Measurements from ENCODE around the gene DUSP3. TPM values are rescaled to one million over a fixed set of nuclear protein-coding genes. Genes with fewer than 3 reads are reported as not detected.
A peak's percentile ranks its signal among the peaks of the same experiment; 100 is the strongest.

The DUSP3 gene
- polyA plus RNA-seq, 1 donor, result 74.0 TPM

- no peak for DNase-seq (ENCODE audit: low read depth)
Measured at GRCh38 chr17:43733956-43734355, 44.8 kb downstream of the DUSP3 start.

DNA sequence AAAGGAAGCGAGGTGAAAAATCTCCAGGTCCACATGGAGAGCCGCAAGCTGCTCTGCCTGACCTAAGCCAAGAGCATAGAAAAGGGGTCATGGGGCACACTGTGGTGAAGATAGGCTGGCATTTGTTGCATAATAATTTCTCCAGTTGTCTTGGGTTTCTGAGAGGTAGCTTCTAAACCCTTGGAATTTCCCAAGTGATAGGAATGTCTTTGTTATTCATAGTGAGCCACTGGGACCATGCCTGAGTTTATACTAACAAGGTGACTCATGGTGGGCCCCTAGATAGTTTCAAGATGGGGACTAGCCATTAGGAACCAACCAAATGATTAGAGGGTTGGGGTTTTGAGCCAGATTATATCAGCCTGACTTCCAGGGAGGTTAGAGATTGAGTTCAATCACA is 45.8 kb downstream of the DUSP3 start:
- DNase-seq (ENCODE audit: low read depth), result no peak

GRCh38 chr17:43728081-43728480 is 50.7 kb downstream of the DUSP3 start:
- no peak for DNase-seq (ENCODE audit: low read depth)

DNA sequence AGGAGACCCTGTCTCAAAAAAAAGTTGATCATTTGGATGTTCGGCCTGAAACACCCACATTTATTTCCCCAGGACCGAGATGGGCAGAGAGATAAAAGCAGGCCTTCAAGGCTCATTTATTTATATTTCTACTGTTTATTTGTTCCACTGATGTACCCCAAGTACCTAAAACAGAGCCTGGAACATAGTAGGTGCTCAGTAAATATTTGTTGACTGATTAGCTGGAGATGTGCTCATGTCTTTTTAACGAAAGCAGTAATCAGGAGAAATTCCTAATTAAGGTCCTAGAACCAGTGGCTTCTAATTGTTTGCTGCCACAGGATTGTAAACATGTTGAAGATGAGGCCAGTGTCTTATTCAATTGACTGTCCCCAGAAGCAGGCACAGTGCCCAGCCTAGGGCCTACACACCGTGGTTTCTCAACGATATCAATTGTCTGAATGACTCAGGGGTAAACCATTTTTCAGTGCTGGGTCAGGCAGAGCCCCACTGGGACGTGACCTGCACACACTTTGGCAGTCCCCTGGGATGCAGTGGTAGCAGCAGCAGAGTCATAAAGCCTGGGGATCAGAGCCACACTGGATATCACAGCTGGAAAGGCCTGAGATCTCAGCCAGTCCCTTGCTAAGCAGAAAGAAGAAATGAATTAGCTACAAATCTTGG is 54.9 kb downstream of the DUSP3 start:
- no peak for DNase-seq (ENCODE audit: low read depth)

- no peak for DNase-seq (ENCODE audit: low read depth)
Measured at GRCh38 chr17:43722870-43723665, 55.7 kb downstream of the DUSP3 start.

- no peak for DNase-seq (ENCODE audit: low read depth)
Measured at GRCh38 chr17:43722269-43722619, 56.5 kb downstream of the DUSP3 start.

DNA sequence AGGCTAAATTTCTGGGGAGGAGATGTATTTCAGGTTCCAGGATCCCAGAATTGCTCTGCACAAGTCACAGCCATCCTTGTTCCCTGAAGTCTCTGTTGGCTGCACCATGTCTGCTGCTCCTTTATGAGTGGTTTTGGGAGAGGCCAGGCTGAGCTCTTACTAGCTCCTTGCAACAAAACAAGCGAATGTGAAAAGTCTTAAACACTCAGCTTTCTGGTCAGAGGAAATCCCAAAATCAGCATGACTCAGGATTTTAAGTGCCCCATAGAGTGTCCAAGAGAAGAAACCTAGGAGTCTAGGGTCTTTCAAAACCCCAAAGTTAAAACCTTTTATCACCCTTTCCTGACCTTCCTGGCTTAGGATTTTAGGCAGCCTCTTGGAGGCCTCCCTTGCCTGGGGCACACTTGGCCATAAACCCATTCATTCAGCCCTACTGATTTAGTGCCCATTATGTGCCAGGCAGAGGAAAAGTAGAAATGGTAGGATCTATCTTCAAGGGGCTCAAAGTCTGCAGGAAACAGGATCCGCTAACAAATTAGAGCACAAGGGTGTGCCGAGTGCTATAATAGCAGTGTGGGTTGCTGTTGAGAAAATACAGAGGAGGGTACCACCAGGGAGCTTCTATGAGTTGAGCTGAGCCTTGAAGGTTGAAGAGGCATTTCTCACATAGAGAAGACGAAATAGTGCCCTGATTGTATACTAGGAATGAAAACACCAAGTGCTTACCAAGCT is 57.1 kb downstream of the DUSP3 start:
- no peak for DNase-seq (ENCODE audit: low read depth)

- peak; percentile 29 for DNase-seq (ENCODE audit: low read depth)
Measured at GRCh38 chr17:43720311-43721060, 58.3 kb downstream of the DUSP3 start.

DNA sequence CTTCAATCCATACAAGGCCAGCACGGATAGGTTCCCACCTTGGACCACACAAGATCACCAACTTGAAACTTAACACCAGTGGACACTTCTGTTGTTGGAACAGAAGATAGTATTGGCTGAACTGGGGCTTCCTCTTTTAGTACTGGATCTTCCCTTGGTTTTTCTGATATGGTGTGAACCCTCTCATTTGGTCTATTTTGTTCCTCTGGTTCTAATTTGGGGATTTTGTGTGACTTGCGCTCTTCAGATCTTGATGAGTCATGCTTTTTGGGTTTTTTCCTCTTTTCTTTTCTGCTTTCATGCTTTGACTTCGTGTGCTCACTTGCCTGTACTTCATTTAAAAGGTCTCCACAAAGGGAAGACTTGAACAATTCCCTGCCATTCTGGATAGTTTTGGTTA is 59.2 kb downstream of the DUSP3 start:
- DNase-seq (ENCODE audit: low read depth), result no peak

DNA sequence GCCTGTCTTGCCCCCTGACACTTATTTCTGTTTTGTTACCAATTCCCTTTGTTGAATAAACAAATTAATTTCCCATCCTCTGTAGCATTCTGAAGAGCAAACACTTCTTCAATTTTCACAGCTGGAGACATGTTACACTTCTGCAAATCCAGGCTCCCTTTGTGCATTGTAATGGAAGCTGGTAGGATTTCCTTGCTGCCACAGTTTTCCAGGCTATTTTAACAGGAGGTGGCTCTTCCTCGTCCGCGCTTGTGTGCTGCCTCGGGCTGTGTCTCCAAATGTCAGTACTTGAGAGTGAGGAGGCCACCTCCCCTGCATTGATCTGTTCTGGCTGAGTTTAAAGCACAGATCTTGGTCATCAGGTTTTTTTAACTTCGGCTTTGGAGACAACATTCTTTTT is 60.2 kb downstream of the DUSP3 start:
- no peak for DNase-seq (ENCODE audit: low read depth)

DNA sequence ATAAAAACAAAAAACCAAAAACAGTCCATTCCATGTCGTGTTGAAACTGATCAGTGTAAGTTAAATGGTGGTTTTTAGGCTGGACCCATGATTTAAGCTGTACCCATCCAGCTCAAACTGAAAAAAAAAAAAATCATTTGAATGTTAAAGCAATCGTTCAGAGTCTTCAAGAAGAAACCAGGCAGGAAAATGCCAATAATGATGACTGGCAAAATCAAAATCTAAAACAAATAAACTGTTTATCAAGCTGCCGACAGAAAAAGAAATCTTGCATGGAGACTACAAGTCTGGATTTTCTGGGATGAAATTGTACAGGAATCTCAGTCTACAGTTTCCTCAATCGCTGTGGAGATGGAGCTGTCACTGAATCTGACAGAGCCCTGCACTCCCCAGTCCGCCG is 60.9 kb downstream of the DUSP3 start:
- DNase-seq (ENCODE audit: low read depth), result no peak

Other genes with a start within 250 kb of the DUSP3 start
- gene ETV4, start 232.6 kb downstream of the DUSP3 start, polyA plus RNA-seq (ENCODE audit: insufficient read length), result 5.4 TPM
- gene MEOX1, start 117.1 kb downstream of the DUSP3 start, polyA plus RNA-seq (ENCODE audit: insufficient read length), result 10.4 TPM
- gene SOST, start 20.2 kb downstream of the DUSP3 start, polyA plus RNA-seq (ENCODE audit: insufficient read length), result not detected
- 0.05 TPM for gene CFAP97D1, start 1.5 kb upstream of the DUSP3 start, polyA plus RNA-seq (ENCODE audit: insufficient read length)
- 4.4 TPM for gene MPP3, start 54.2 kb upstream of the DUSP3 start, polyA plus RNA-seq (ENCODE audit: insufficient read length)
- gene CD300LG, start 68.2 kb upstream of the DUSP3 start, polyA plus RNA-seq (ENCODE audit: insufficient read length), result 2.1 TPM
- 2.6 TPM for gene MPP2, start 128.6 kb upstream of the DUSP3 start, polyA plus RNA-seq (ENCODE audit: insufficient read length)
- gene PPY, start 163.5 kb upstream of the DUSP3 start, polyA plus RNA-seq (ENCODE audit: insufficient read length), result not detected
- not detected for gene PYY, start 175.0 kb upstream of the DUSP3 start, polyA plus RNA-seq (ENCODE audit: insufficient read length)
- 0.48 TPM for gene NAGS, start 225.6 kb upstream of the DUSP3 start, polyA plus RNA-seq (ENCODE audit: insufficient read length)
- 32.6 TPM for gene TMEM101, start 236.0 kb upstream of the DUSP3 start, polyA plus RNA-seq (ENCODE audit: insufficient read length)

Data from forelimb muscle (tissue), 1 donor.